ENCODE data around the gene CSNK2B.

The CSNK2B gene

GRCh38 chr6:31691564-31692108, 25.8 kb downstream of the CSNK2B start (continued):
- TF ChIP-seq PRDM2 (tag by site-specific recombination; IDR thresholded peaks at IDR 0.05; ENCODE audit: borderline replicate concordance) (no peak), ZNF112 (tag by site-specific recombination; IDR thresholded peaks at IDR 0.05) (no peak), KLF8 (tag by site-specific recombination; IDR thresholded peaks at IDR 0.05) (no peak), ZNF391 (tag by site-specific recombination; IDR thresholded peaks at IDR 0.05; ENCODE audit: borderline replicate concordance, low read depth) (no peak), ZNF280C (tag by site-specific recombination; IDR thresholded peaks at IDR 0.05) (no peak), ZNF777 (tag by site-specific recombination; IDR thresholded peaks at IDR 0.05; ENCODE audit: borderline replicate concordance) (no peak), ZNF157 (tag by site-specific recombination; IDR thresholded peaks at IDR 0.05) (no peak), ZNF513 (tag by site-specific recombination; IDR thresholded peaks at IDR 0.05) (no peak), SCRT1 (tag by site-specific recombination; IDR thresholded peaks at IDR 0.05; ENCODE audit: borderline replicate concordance) (no peak), ZSCAN18 (tag by site-specific recombination; IDR thresholded peaks at IDR 0.05) (no peak), ZNF24 (tag by site-specific recombination; IDR thresholded peaks at IDR 0.05) (no peak), ZNF274 (IDR thresholded peaks at IDR 0.05; ENCODE audit: low read length) (no peak), ZNF274 (tag by site-specific recombination; IDR thresholded peaks at IDR 0.05; ENCODE audit: borderline replicate concordance) (no peak), KLF7 (tag by site-specific recombination; IDR thresholded peaks at IDR 0.05; ENCODE audit: borderline replicate concordance) (no peak), ZBTB20 (tag by site-specific recombination; IDR thresholded peaks at IDR 0.05) (no peak), ZNF138 (tag by site-specific recombination; IDR thresholded peaks at IDR 0.05; ENCODE audit: borderline replicate concordance) (no peak)
